Activated T-helper 1 cell treated with anti-CD3 and anti-CD28 coated beads, Interleukin-2, amount 50 U/mL, for 16 hours (primary cell): ENCODE measurements around the gene KHSRP.
"Not testable (repeated sequence)": the region's sequence is repeated elsewhere in the genome, so short reads cannot be mapped to it uniquely, and the experiment has no call there.

ENCODE experiments used
- DNase-seq, 2 donors: peaks; one replicate each; pipeline ENCODE4 v3.0.0-alpha.2; 2020; ENCODE audit warnings: low read depth in 1 of 2, low spot score in 1 of 2

Gene KHSRP

DNA sequence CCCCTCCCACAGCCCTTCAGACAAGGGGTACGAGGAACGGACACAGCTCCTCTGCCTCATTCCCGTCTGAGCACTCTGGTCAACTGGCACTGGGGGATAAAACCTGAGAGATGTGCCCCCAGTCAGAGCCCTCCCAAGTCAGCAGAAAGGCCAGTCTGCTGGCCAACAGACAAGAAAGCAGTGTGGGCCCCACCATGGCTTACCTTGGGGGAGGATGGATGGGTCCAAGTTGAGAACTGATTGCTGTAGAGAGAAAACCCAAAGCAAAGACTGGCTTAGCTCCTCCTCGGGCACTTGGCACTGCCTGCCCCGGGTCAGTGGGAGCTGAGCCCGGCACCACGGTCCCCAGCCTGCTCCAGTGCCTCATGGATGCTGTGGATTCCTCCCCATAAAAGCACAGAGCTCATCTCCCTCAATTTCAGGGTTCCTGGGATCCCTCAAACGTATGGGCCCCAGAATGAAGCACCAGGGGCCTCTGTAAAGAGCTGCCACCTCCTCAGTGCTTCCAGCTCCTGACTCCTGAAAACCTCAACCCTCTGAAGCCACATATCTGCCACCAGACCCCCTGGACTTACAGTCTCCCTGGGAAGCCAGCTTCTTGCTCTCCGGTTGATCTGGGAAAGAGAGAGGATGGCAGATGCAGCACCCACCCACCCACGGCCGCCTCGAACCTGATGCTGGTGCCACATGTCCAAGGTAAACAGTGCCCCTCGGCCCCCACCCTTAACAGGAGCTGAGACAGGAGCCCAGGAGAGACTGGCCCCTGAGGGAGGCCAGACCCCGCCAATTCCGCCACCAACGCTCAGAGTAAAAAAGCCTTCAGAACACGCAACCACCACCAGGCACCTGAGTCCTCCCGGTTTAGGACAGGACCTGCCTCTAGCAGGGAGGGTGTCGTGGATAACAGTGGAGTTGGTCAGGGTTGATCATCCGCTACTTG lies 3.3 kb downstream of the KHSRP start:
- DNase-seq, result no peak

DNA sequence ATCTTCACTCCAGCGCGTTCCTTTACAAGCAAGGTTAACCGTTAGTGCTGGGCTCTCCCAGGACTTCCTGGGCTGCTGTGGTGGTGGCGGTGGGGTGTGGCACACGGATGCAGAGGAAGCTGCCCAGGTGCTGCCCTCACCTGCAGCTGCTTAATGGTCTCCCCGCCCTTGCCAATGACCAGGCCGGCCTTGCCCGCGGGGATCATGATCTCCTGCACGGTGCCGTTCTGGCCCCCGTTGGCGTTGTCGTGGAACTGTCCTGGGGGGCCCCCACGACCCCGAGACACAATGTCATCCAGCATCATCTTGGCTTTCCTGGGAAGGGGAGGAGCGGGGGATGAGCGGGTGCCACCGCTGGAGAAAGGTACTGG lies 6.1 kb downstream of the KHSRP start:
- no peak for DNase-seq

DNA sequence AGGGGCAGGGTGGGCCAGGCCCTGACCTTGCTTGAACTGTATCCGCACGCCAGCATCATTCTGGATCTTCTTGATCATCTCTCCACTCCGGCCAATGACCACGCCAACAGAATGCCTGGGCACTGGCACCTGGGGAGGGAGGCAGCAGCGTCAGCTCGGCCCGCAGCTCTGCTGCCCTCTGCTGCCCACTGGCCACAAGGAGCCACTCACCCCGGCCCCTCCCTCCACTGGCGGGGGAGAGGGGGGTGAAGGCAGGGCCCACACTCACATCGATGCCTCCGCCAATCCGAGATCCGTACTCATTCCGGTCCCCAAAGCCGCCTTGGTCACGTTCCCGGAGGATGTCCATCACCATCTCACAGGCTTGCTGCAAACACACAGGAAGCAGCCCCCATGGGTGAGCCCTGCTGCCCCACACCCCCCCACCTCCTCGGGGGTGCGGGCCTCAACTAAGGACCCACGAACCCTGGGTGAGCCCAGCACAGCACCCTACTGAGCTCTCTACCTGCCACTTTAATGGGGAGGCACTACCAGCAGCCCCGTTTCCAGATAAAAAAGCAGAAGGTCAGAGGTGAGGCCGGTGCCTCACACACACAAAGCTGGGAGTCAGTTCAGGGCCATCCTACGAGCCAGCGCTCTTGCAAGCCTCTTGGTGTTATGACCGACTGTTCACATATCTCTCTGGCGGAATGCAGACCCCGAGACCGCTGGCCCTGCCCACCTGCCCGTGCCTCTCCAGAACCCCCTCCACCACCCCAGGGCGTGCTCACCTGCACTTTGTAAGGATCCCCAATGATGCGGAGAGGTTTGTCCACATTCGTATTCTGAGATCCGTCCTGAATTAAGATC lies 6.7 kb downstream of the KHSRP start:
- DNase-seq, result no peak

DNA sequence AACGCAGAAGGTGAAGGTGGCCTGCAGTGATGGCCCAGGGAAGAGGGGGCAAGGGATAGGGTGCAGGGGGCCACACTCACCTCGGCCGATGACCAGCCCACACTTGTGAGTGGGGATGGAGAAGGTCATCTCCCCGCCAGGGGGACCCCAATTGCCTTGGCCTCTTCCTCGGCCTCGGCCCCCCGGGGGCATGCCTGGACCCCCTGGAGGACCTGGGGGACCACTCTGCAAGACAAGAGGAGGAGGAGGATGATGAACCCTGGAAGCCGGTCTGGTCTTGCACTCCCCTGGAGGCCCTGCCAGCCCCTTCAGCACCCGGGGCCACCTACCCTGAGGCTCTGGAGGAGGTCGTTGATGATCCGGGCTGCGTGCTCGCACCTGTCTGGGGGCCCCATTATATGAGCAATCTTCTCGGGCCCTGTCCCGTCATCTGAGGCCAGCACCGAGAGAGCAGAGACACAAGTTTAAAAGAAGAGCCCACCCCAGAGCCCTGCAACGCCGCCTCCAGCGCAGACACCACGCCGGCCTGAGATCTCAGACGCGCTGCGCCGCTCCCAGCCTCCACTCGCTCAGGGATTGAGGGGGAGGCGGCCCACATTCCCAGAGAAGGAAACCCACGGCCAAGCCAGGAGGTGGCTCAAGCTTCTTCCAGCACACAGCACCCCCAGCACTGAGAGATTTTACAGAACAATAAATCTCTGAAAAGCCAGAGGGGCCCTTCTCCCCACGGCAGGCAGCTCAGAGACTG lies 7.8 kb downstream of the KHSRP start:
- no peak for DNase-seq

DNA sequence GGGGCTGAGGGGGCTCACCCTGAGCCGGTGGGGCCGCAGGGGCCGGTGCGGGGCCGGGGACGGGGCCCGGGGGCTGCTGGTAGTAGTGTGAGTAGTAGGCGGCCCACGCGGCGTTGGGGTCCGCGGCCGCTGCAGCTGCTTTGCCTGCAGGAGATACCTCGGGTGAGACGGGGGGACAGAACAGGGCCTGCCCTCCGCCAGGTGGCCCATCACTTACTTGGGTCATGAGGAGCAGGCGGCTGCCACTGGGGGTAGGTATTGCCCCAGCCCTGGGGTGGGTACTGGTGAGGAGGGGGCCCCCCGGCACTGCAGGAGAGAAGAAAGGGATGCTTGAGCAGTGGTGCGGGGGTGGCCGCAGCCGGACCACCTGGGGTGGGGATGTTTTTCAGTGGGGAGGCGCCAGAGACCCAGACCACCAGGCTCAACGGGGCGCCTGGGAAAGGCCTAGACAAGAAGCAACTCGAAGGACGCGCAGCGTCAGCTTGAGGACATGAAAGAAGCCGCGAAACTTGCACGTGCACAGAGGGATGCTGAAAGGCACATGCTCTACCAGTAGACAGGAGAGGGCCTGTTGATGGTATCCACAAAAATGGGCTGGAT lies 8.9 kb downstream of the KHSRP start:
- DNase-seq, result no peak

DNA sequence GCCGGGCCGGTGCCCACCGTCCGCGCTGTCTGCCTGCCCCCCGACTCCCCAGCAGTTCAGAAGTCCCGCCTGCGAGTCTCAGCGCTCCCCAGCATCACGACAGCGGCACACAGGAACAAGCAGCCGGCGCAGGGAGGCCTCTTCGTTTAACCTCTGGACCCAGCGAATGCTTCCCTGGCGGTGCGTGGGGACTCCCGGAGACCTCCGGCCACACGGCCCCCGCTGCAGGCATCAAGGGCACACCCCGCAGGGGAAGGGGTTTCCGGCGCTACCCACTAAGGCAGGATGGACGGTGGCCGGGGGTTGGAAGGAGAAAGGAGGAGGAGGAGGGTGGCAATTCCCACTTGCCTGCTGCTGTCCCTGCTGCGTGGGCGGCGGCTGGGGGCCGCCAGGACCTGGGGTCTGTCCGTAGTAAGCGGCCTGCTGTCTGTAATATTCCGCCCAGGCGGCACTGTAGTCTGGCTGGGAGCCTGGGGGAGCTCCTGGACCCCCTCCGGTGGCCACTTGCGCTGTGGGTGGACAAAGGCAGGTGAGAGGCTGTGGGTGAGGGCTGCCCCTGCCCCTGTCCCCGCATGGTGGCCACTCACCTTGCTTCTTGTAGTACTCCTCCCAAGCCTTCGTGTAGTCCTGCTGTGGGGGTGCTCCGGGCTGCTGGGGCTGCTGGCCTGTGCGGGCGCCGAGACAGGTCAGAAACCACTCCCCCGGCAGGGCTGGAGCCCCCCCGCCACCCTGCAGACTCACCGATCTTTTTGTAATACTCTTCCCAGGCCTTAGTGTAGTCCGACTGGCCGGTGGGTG lies 9.6 kb downstream of the KHSRP start:
- no peak for DNase-seq

DNA sequence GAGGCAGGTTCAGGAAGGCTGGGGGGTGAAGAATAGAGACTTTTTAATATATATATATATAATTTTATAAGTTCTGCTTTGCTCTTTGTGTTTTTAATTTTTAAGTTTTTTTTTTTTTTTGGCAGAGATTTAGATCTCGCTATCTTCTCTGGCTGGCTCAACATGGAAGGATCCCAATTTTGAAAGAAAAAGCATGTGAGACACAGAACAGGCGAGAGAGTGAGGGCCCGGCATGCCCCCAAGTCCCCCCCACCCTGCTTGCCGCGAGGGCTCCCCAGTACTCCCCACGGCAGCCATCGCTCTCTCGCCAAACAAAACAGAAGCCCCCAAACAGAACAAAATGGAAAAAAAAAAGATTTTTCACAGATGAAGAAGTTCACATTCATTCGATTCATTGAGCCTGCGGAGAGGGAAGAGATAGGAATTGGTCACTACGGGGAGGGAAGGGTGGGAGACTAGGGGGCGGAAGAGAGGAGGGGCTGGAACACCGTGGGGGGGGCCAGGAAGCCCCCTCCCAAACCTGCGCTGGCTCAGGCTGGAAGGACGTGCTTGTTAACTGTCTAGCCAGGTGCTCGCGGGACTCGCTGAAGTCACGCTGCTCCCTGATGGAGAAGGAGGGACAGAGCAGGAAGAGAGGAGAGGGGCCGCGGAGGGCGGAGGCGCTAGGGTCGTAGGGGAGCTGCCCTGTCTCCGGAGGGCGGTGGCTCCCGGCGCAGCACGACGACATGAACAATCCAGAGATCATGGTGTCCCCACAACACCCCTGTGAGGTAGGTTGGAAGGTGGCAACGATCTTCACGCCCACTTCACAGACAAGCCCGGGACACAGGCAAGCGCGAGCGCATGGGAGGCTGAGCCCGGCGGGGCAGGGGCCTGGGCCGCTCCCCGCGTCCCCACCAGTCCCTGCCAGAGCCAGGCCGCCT lies 10.6 kb downstream of the KHSRP start:
- no peak for DNase-seq

DNA sequence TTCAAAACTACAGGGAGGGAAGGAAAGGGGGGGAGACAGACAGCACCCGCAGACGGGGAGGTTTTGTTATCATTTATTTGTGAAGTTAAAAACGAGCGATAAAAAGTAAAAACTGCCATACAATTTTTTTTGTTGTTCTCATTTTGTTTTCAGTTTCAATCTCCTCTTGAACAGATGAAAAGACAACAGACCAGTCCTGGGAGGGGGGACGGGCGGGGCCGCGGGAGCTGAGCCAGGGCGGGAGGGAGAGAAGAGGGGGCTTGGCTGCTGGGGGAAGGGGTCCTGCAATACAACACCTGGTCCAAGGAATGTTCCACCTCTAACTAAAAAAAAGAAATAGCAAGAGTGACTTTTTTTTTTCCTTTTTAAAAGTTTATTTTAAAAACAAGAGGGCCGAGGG lies 11.3 kb downstream of the KHSRP start:
- no peak for DNase-seq

DNA sequence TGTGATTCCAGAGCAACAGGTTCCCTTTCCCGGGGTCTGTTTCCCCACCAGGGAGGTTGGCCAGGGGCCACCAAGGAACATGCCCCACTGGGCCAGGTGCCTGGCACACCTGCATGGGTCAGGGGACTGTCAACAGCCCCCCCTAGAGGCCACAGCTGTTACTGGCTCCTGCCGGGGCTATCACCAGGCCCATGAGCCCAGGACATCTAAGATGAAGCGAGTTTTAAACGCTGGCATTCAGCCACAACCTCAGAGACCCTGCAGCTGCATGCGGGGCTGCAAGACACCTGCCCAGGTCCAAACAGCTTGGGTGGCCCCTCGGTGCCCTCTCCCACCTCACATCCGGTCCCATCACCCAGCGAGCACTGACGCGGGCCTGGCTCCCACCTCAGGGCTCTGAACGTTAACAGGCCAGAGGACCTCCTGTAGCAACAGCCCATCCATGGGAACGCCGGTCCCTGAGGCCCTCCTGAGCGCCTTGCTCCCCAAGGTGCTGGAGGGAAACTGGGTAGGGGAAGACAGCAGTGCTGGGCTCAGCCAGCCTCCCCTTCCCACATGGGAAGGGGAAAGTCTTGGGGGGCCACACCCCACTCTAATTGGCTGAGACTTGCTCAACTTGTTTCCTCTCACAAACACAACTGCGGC lies 12.0 kb downstream of the KHSRP start:
- DNase-seq, result no peak

DNA sequence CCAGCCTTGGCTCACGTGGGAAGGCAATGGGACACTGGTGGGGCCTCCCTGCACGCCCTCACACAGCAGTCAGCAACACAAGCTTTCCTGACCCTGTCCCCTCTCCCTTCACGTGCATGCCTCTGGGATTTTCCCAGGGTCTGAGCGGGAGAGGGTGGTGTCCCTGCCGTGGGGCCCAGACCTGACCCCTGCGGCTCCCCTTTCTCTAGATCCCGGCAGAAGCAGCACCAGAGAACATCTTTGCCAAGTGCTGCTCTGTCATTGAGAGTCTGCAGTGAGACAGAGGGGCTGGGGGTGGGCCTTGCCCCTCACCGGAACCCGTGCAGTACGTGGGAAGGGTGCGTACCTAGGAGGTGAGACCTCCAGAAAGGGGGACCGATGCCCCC lies 12.6 kb downstream of the KHSRP start:
- no peak for DNase-seq

DNA sequence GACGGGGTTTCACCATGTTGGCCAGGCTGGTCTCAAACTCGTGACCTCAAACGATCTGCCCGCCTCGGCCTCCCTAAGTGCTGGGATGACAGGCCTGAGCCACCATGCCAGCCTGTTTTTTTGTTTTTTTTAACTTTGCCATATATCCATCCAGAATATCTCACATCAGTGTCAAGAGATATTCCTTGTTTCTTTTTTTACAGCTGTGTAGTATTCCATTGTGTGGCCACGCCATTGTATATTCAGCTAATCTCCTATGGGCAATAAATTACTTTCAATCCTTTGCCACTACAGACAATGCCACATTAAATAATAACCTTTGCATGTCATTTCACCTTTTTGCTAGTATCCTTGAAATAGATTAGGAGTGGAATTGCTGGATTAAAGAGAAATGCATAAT lies 15.3 kb downstream of the KHSRP start:
- no peak for DNase-seq

DNA sequence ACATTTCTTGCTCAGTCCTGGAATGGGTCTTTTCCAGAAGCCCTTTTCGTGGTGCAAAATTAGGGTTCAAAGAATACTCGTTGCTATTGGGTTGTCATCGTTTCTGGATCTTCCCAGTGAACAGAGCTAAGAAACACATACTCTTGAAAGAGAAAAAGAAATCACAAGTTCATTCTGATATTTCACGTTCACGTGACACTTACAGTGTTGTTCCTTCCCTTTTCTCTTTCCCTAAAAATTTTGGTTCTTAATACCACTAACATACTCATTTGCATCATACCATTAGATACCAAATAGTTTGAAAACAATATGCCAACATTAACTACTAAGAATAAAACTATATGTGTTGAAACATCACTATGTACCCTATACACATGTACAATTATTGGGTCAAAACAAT lies 18.2 kb downstream of the KHSRP start:
- no peak for DNase-seq

DNA sequence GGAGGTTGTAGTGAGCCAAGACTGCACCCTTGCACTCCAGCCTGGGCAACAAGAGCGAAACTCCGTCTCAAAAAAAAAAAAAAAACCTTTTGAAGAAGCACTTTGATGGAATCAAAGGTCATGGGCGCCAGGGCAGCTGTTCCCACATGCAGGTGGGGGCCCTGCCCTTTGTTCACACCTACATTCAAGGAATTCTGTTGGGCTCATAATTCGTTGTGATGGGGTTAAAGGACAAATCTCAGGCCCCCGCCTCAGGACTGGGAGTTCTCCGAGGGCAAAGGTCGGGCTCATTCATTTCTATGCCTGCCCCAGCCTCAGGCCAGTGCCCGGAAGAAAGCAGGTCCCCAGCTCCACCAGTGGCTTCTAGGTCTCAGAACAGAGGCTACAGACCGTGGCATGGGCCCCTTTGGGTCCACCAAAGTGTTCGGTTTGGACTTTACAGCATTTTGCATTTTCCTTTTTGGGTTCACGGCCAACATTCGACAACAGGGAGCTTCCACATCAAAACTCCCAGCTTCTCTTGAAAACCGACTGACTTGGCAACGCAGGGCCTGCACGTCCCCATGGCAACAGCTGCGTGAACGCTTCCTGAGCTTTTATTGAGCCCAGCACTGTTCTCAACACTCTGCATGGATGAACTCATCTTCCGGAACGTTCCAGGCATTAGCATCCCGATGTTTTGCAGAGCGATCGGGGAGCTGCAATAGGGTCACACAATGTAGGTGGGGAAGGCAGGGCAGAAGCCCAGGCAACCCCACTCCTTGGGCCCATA lies 21.6 kb downstream of the KHSRP start:
- no peak for DNase-seq

DNA sequence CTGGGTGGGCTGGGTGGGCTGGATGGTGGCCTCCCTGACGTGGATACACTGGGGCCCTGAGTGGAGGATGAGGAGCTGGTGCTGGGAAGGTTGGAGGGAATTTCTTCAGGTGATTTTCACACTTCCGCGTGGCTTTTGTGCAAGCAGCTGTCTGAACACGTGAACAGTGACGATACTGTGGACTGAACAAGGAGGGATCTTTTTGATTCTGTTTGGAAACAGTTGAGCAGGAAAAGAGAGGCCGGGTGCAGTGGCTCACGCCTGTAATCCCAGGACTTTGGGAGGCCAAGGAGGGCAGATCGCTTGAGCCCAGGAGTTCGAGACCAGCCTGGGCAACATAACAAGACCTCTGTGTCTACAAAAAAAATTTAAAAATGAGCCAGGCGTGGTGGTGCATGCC lies 22.6 kb downstream of the KHSRP start:
- no peak for DNase-seq

DNA sequence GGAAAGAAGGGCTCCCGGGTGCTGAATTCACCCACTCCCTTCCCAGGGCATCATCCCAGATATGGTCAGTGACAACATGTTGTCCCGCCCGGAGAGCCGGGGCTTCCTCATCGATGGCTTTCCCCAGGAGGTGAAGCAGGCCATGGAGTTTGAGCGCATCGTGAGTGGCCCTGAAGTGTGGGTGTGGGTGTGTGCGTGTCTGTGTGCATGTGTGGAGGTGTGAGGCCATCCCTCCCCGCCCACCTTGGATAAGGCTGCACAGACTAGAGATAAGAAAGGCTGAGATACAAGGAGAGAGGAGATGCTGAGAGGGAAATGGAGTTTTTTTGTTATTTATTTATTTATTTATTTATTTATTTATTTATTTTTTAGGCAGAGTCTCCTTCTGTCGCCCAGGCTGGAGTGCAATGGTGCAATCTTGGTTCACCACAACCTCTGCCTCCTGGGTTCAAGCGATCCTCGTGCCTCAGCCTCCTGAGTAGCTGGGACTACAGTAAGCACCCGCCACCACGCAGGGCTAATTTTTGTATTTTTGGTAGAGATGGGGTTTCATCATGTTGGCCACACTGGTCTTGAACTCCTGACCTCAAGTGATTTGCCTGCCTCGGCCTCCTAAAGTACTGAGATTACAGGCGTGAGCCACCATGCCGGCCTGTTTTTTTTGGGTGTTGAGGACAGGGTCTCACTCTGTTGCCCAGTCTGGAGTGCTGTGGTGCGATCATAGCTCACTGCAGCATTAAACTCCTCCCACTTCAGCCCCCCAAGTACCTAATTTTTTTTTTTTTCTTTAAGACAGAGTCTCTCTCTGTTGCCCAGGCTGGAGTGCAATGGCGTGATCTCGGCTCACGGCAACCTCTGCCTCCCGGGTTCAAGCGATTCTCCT lies 24.3 kb downstream of the KHSRP start:
- not testable (repeated sequence) for DNase-seq

DNA sequence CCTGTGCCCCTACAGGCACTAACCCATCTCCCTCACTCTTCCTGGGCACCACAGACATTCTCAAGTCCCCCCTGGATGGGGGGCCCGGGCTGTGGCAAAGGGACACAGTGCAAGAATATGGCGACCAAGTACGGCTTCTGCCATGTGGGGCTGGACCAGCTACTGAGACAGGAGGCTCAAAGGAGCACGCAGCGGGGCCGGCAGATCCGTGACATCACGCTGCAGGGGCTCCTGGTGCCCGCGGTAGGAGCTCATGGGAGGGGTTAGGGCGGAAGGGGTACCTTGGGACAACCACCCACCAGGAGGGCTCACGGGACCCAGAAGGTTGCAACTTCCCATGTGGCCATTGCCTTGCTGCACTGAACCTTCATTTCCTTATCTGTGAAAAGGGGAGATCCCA lies 28.3 kb downstream of the KHSRP start:
- DNase-seq, result no peak

DNA sequence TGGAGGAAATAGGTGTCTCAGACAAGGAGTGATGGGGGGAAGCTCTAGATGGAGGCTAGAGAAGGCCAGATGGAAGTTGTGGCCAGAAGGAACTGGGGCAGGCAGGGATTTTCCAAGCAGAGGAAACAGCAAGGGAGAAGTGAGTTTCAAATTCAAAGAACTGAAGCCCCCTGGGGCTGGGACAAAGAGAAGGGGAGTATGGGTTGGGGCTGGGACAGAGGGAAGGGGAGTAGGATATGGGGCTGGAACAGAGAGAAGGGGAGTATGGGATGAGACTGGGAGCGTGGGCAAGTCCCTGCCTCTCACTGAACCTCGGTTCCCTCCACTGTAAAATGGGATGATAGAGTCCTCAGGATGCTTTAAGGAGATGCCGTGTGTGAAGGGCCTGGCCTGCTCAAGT lies 29.8 kb downstream of the KHSRP start:
- no peak for DNase-seq
